ENCODE results near the gene PRKCA.

DNA sequence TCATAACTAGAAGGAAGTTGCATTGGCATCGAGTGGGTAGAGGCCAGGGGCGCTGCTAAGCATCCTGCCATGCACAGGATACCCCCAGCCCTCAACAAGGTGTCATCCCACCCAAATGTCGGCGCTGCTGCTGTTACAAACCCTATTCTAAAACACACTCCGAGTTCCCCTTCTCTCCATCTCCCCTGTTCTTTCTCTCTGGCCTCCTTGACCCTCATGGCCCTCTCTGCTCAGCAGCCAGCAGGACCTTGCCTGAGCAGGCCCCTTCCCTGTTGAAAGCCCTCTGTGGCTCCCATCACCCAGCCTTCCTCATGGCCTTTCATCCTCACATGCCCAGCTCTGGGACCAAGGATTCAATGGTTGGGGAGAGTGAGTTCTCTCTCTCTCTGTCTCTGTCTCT is 510.2 kb downstream of the PRKCA start:
- TF ChIP-seq CTCF (conservative IDR thresholded peaks at IDR 0.05; ENCODE audit: low read length) (no peak), EZH2phosphoT487 (IDR thresholded peaks at IDR 0.05; ENCODE audit: borderline replicate concordance) (no peak)
